HCT116 (cell line): ENCODE measurements around the gene NAA60. TPM values are rescaled to one million over a fixed set of nuclear protein-coding genes. Genes with fewer than 3 reads are reported as not detected.

Source experiments
- ATAC-seq: fragments of 200-7000 bp; cut with Tn5 transposase; 2 replicates; pipeline ENCODE4 v1.9.1; 2020; ENCODE audit warnings: mild to moderate bottlenecking, moderate library complexity
- BruUV-seq: library from RNA; stranded (reverse); fragments of 400-500 nt; replicated peaks from 2 replicates; lab custom pipeline; 2021; lab: Mats Ljungman, UMichigan
- CTCF ChIA-PET: fragments of 300-600 bp; sonication (Branson Sonifier 250); formaldehyde crosslinking; loops from one replicate; lab custom pipeline; 2021; ENCODE audit warnings: antibody characterized with exemption; lab: Charles Lee
- POLR2A ChIA-PET: fragments of 300-600, 350-600 bp; sonication (Branson Sonifier 250); formaldehyde crosslinking; loops from one replicate; lab custom pipeline; 2021; ENCODE audit warnings: antibody characterized with exemption; lab: Charles Lee
- RAD21 ChIA-PET, 2 experiments: fragments of 300-600 bp; sonication (Branson Sonifier 250); formaldehyde crosslinking; loops; one replicate each; lab custom pipeline; 2023; ENCODE audit warnings: low total read pairs in 2 of 2; ENCODE audit not compliant: uncharacterized antibody in 2 of 2, unreplicated experiment in 2 of 2, low non-redundant PET in 1 of 2; lab: Charles Lee
- DNase-seq: peaks from one replicate; pipeline ENCODE4 v3.0.0-alpha.2; 2010; ENCODE audit warnings: low read depth, low spot score
- H2AFZ ChIP-seq: fragments of 200-600 bp; shearing (Covaris generic), sonication (generic); 2 replicates; pipeline ENCODE4 v1.6.1; 2017; ENCODE audit warnings: low read depth, mixed run types, mixed read lengths, antibody characterized with exemption, low read length; ENCODE audit not compliant: poor library complexity, severe bottlenecking
- H3K27ac ChIP-seq: 2 replicates; pipeline ENCODE4 v1.5.1; 2012; ENCODE audit warnings: low read depth, low read length
- H3K27me3 ChIP-seq: fragments of 200-600 bp; sonication (generic); 2 replicates; pipeline ENCODE4 v1.6.1; 2016; ENCODE audit warnings: mixed run types, low read length, mixed read lengths; ENCODE audit not compliant: insufficient read depth
- H3K36me3 ChIP-seq, 2 experiments: fragments of 200-500 bp in 1 of 2; fragments of 200-600 bp in 1 of 2; sonication (Bioruptor generic) in 1 of 2; sonication (generic) in 1 of 2; 2 replicates each; pipeline versions ENCODE4 v1.5.1 to v1.6.1; 2014 to 2016; ENCODE audit warnings: low read length in 2 of 2, inconsistent platforms in 1 of 2, mixed read lengths in 1 of 2, mixed run types in 1 of 2; ENCODE audit not compliant: insufficient read depth in 2 of 2, control insufficient read depth in 1 of 2
- H3K4me1 ChIP-seq, 2 experiments: fragments of 200-600 bp in 1 of 2; sonication (generic) in 1 of 2; 2 replicates each; pipeline versions ENCODE4 v1.5.1 to v1.6.1; 2012 to 2017; ENCODE audit warnings: low read length in 2 of 2, inconsistent platforms in 1 of 2, mild to moderate bottlenecking in 1 of 2, mixed read lengths in 1 of 2, mixed run types in 1 of 2, moderate library complexity in 1 of 2; ENCODE audit not compliant: insufficient read depth in 2 of 2, control insufficient read depth in 1 of 2
- H3K4me2 ChIP-seq: fragments of 200-600 bp; sonication (generic); 2 replicates; pipeline ENCODE4 v1.6.1; 2017; ENCODE audit warnings: mixed run types, low read length, mixed read lengths
- H3K4me3 ChIP-seq, 2 experiments: fragments of 200-600 bp in 1 of 2; sonication (generic) in 1 of 2; replicated peaks in 1 of 2; 2 replicates each; pipeline ENCODE4 v1.5.1; 2011 to 2016; ENCODE audit warnings: low read length in 2 of 2, control low read depth in 1 of 2, low read depth in 1 of 2, mild to moderate bottlenecking in 1 of 2, mixed read lengths in 1 of 2, mixed run types in 1 of 2
- H3K79me2 ChIP-seq: fragments of 200-600 bp; sonication (generic); 2 replicates; pipeline ENCODE4 v1.6.1; 2017; ENCODE audit warnings: mild to moderate bottlenecking, mixed run types, low read length, moderate library complexity, mixed read lengths; ENCODE audit not compliant: insufficient read depth
- H3K9ac ChIP-seq: fragments of 200-600 bp; sonication (generic); 2 replicates; pipeline ENCODE4 v1.6.1; 2016; ENCODE audit warnings: low read length, mixed read lengths
- H3K9me2 ChIP-seq: fragments of 200-600 bp; sonication (generic), shearing (Covaris generic); 2 replicates; pipeline ENCODE4 v1.6.1; 2017; ENCODE audit warnings: mixed run types, mild to moderate bottlenecking, moderate library complexity; ENCODE audit not compliant: insufficient read depth
- H3K9me3 ChIP-seq, 2 experiments: fragments of 200-500 bp in 1 of 2; fragments of 200-600 bp in 1 of 2; sonication (Bioruptor generic) in 1 of 2; sonication (generic) in 1 of 2; 2 replicates each; pipeline ENCODE4 v1.6.1; 2014 to 2017; ENCODE audit warnings: low read length in 2 of 2, mixed read lengths in 2 of 2, inconsistent platforms in 1 of 2, low read depth in 1 of 2, mild to moderate bottlenecking in 1 of 2, mixed run types in 1 of 2, moderate library complexity in 1 of 2; ENCODE audit not compliant: control insufficient read depth in 1 of 2, insufficient read depth in 1 of 2
- H4K20me1 ChIP-seq: fragments of 200-600 bp; sonication (generic), shearing (Covaris generic); 2 replicates; pipeline ENCODE4 v1.6.1; 2017; ENCODE audit warnings: mixed run types, mild to moderate bottlenecking, moderate library complexity; ENCODE audit not compliant: insufficient read depth
- EGR1 ChIP-seq: IDR thresholded peaks from 2 replicates; pipeline ENCODE4 v1.6.1; 2012; ENCODE audit warnings: low read depth
- FOSL1 ChIP-seq: IDR thresholded peaks from 2 replicates; pipeline ENCODE4 v1.6.1; 2012; ENCODE audit warnings: low read depth
- JUND ChIP-seq: IDR thresholded peaks from 2 replicates; pipeline ENCODE4 v1.6.1; 2012
- POLR2A ChIP-seq: IDR thresholded peaks from 2 replicates; pipeline ENCODE4 v1.7.0; 2011; ENCODE audit warnings: borderline replicate concordance; ENCODE audit not compliant: insufficient read depth, insufficient read length; ENCODE audit errors: extremely low read depth
- RAD21 ChIP-seq: IDR thresholded peaks from 2 replicates; pipeline ENCODE4 v1.6.1; 2012; ENCODE audit warnings: low read depth, mild to moderate bottlenecking
- intact Hi-C: fragments of 100-400 bp; cut with micrococcal nuclease; formaldehyde crosslinking; loops from 2 replicates; pipeline ENCODE4 v1.10.0; 2022
- total RNA-seq: library from RNA; stranded (reverse); gene quantifications from one replicate; pipeline ENCODE4 v1.2.1, GENCODE V29; 2021; ENCODE audit not compliant: unreplicated experiment
- TF ChIP-seq, protein P1 (sequence below), 3 experiments: fragments of 200-600 bp in 1 of 3; sonication (generic) in 1 of 3; IDR thresholded peaks in 2 of 3; conservative IDR thresholded peaks in 1 of 3; 2 replicates each; pipeline ENCODE4 v1.5.1; 2012 to 2017; ENCODE audit warnings: low read depth in 2 of 3, low read length in 2 of 3, antibody characterized with exemption in 1 of 3, borderline replicate concordance in 1 of 3, control low read depth in 1 of 3, mild to moderate bottlenecking in 1 of 3, mixed read lengths in 1 of 3, mixed run types in 1 of 3, moderate library complexity in 1 of 3; ENCODE audit not compliant: insufficient read depth in 1 of 3

The NAA60 gene
- total RNA-seq, 1 experiment from 2014 or later = 32.2 TPM

GRCh38 chr16:3470723-3471122, 27.2 kb downstream of the NAA60 start:
- ATAC-seq = no peak
- Histone ChIP-seq H3K27ac (no peak overlapping the region), H3K79me2 (peaks cover 98% of the 10 kb centered on the region), H3K9me3 (no peaks in the 10 kb centered on the region), H4K20me1 (no peaks in the 10 kb centered on the region), H3K27me3 (no peaks in the 10 kb centered on the region), H3K4me3 (no peak overlapping the region), H3K9me2 (no peaks in the 10 kb centered on the region), H2AFZ (no peak overlapping the region), H3K4me1 (no peaks in the 10 kb centered on the region), H3K4me2 (no peak overlapping the region), H3K9ac (no peak overlapping the region), H3K36me3 (peaks cover 5 to 16% of the 10 kb centered on the region in 2 experiments)
- no peak for DNase-seq
- TF ChIP-seq RAD21 (no peak), POLR2A (no peak), EGR1 (no peak), JUND (no peak)
- TF ChIP-seq, protein P1, sequence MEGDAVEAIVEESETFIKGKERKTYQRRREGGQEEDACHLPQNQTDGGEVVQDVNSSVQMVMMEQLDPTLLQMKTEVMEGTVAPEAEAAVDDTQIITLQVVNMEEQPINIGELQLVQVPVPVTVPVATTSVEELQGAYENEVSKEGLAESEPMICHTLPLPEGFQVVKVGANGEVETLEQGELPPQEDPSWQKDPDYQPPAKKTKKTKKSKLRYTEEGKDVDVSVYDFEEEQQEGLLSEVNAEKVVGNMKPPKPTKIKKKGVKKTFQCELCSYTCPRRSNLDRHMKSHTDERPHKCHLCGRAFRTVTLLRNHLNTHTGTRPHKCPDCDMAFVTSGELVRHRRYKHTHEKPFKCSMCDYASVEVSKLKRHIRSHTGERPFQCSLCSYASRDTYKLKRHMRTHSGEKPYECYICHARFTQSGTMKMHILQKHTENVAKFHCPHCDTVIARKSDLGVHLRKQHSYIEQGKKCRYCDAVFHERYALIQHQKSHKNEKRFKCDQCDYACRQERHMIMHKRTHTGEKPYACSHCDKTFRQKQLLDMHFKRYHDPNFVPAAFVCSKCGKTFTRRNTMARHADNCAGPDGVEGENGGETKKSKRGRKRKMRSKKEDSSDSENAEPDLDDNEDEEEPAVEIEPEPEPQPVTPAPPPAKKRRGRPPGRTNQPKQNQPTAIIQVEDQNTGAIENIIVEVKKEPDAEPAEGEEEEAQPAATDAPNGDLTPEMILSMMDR (IDR thresholded peaks at IDR 0.05 in 2 of 3, conservative IDR thresholded peaks at IDR 0.05 in 1 of 3; ENCODE audit: borderline replicate concordance in 1 of 3, insufficient read depth in 1 of 3, low read depth in 2 of 3, low read length in 2 of 3) = no peak
- RAD21 ChIA-PET = no interaction called here
- BruUV-seq = no TSS peak
- intact Hi-C loops = no loop called here
- CTCF ChIA-PET = no interaction called here
- POLR2A ChIA-PET = no interaction called here

DNA sequence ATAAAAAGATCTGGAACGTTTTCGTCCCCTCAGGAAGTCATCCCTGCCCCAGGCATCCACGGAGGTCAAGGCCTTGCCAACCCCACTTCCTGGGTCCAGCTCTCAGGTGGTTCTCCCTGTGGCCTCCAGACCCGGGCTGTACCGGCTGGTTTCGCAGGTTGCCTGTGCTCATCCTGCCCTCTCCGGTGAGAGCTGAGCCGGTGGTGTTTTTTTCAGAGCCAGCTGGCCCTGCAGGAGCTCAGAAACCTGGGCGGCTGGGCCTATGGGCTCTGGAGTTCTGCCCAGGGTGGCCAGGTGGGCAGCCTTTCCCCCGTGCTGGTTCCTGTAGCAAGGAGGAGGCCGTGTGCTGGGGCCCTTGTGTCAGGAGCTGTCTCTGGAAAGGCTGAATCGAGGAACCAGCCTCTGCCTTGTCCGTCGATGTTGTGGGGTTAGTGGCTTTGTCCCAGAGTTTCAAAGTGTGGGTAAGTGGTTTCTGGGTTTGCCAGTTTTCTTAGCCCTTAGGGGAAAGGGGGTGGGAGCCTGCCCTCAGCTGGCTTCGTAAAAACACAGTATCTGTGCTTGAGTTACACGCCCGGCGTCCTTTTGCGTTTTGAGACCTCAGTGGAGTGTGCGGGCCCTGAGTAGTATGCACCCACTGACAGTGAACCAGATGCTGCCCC, 28.2 kb downstream of the NAA60 start:
- ChIA-PET POLR2A (no interaction called here), CTCF (no interaction called here)
- H3K79me2 ChIP-seq = peaks cover 98% of the 10 kb centered on the region
- no peaks in the 10 kb centered on the region for H3K9me3 ChIP-seq
- intact Hi-C loops = no loop called here
- no peaks in the 10 kb centered on the region for H3K4me1 ChIP-seq
- no peak overlapping the region for H3K4me3 ChIP-seq
- no peak overlapping the region for H3K27ac ChIP-seq
- no peak overlapping the region for H3K9ac ChIP-seq
- H3K36me3 ChIP-seq = peaks cover 0 to 8% of the 10 kb centered on the region in 2 experiments; a peak in 2 of 4 replicates
- ATAC-seq (no peak), DNase-seq (no peak)
- no peaks in the 10 kb centered on the region for H3K9me2 ChIP-seq
- no peaks in the 10 kb centered on the region for H4K20me1 ChIP-seq
- H2AFZ ChIP-seq = no peak overlapping the region
- no peak for TF ChIP-seq FOSL1
- TF ChIP-seq, all 23 proteins: peak for 0
- H3K4me2 ChIP-seq = no peak overlapping the region
- no peaks in the 10 kb centered on the region for H3K27me3 ChIP-seq
- no TSS peak for BruUV-seq
- RAD21 ChIA-PET = no interaction called here
